ENCODE results near the gene SRP54. TPM values are rescaled to one million over a fixed set of nuclear protein-coding genes. Genes with fewer than 3 reads are reported as not detected.
A peak's percentile ranks its signal among the peaks of the same experiment; 100 is the strongest.

Gene SRP54
- total RNA-seq, 2 donors from 2014 or later = 58.3 to 80.3 TPM

DNA sequence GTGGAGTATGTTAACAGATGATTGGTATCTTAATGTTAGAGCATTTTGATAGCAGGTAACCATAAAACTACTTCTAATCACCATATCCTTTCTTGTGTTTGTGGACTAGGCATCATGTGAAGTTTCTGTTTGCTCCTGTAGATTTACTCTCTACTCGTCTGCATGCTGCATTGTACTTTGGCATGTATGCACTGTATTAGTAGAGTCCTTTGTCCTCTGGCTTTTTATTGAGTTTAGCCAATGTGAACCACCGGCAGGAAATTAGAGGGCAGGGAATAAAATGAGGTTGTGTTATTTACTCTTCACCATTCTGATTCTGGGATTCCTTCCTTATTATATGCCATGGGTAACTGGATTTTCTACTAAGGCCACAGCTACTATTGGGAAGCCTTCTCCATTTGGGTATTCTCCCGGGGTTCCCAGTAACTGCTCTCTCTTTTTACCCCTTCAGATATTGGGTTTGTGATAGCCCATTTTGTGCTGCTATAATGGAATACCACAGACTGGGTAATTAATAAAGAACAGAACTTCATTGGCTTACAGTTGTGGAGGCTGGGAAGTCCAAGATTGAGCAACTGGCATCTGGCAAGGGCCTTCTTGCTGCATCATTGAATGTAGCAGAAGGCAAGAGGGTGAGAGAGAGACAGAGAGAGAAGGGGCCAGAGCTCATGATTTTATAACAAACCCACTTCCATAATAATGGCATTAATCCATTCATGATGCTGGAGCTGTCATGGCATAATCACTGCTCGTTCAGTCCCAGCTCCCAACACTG, 85.6 kb downstream of the SRP54 start:
- no peak for TF ChIP-seq CTCF (conservative IDR thresholded peaks at IDR 0.05)
- H3K9me3 ChIP-seq (ENCODE audit: control insufficient read depth, low read length) = peaks cover 17% of the 10 kb centered on the region
- DNase-seq = no peak
- 91 to 100% methylated on average over 2 to 4 of the region's 4 CpGs for WGBS, 2 experiments (ENCODE audit: insufficient coverage in 1 of 2, insufficient read length in 1 of 2)
- no peak overlapping the region for H3K27ac ChIP-seq (ENCODE audit: low read depth, low read length)
- peaks cover 55% of the 10 kb centered on the region for H3K36me3 ChIP-seq (ENCODE audit: control insufficient read depth, insufficient read depth, low read length)
- Mint-ChIP-seq H3K9me3 (peaks cover 1% of the 10 kb centered on the region), H3K36me3 (ENCODE audit: low read depth) (peaks cover 63% of the 10 kb centered on the region), H3K27me3 (ENCODE audit: insufficient read depth) (no peaks in the 10 kb centered on the region), H3K4me3 (no peak overlapping the region), H3K27ac (no peak overlapping the region), H3K4me1 (no peaks in the 10 kb centered on the region)
- no peaks in the 10 kb centered on the region for H3K4me1 ChIP-seq (ENCODE audit: control insufficient read depth, insufficient read depth, low read length)
- H3K9ac ChIP-seq (ENCODE audit: extremely low read depth, low read length, poor library complexity, severe bottlenecking) = no peak overlapping the region
- no peaks in the 10 kb centered on the region for H3K27me3 ChIP-seq (ENCODE audit: control insufficient read depth, insufficient read depth, low read length, poor library complexity, severe bottlenecking)
- H3K4me3 ChIP-seq (ENCODE audit: low read length) = no peak overlapping the region

- H3K4me1 Mint-ChIP-seq = no peaks in the 10 kb centered on the region
- H3K4me1 ChIP-seq (ENCODE audit: control insufficient read depth, insufficient read depth, low read length) = no peaks in the 10 kb centered on the region
- H3K36me3 Mint-ChIP-seq (ENCODE audit: low read depth) = peaks cover 61% of the 10 kb centered on the region
- H3K4me3 ChIP-seq (ENCODE audit: low read length) = no peak overlapping the region
- no peaks in the 10 kb centered on the region for H3K27me3 Mint-ChIP-seq (ENCODE audit: insufficient read depth)
- WGBS, 2 experiments (ENCODE audit: insufficient coverage in 1 of 2, insufficient read length in 1 of 2) = 96 to 100% methylated on average over 1 to 3 of the region's 3 CpGs
- peaks cover 59% of the 10 kb centered on the region for H3K36me3 ChIP-seq (ENCODE audit: control insufficient read depth, insufficient read depth, low read length)
- no peak overlapping the region for H3K27ac ChIP-seq (ENCODE audit: low read depth, low read length)
- H3K4me3 Mint-ChIP-seq = no peak overlapping the region
- no peak for DNase-seq
- H3K9ac ChIP-seq (ENCODE audit: extremely low read depth, low read length, poor library complexity, severe bottlenecking) = no peak overlapping the region
- H3K9me3 ChIP-seq (ENCODE audit: control insufficient read depth, low read length) = peaks cover 23% of the 10 kb centered on the region
- H3K27ac Mint-ChIP-seq = peak overlapping the region; percentile 48
- no peak for TF ChIP-seq CTCF (conservative IDR thresholded peaks at IDR 0.05)
- H3K9me3 Mint-ChIP-seq = peaks cover 1% of the 10 kb centered on the region
- H3K27me3 ChIP-seq (ENCODE audit: control insufficient read depth, insufficient read depth, low read length, poor library complexity, severe bottlenecking) = no peaks in the 10 kb centered on the region
Observed at GRCh38 chr14:35072226-35072625, 89.4 kb downstream of the SRP54 start.

GRCh38 chr14:35073486-35073885, 90.7 kb downstream of the SRP54 start:
- Mint-ChIP-seq H3K9me3 (peaks cover 1% of the 10 kb centered on the region), H3K36me3 (ENCODE audit: low read depth) (peaks cover 56% of the 10 kb centered on the region), H3K4me1 (no peaks in the 10 kb centered on the region), H3K27me3 (ENCODE audit: insufficient read depth) (no peaks in the 10 kb centered on the region), H3K27ac (peak overlapping the region; percentile 17), H3K4me3 (no peak overlapping the region)
- WGBS, 2 experiments (ENCODE audit: insufficient coverage in 1 of 2, insufficient read length in 1 of 2) = 88 to 94% methylated on average over 1 of the region's 1 CpG
- H3K27me3 ChIP-seq (ENCODE audit: control insufficient read depth, insufficient read depth, low read length, poor library complexity, severe bottlenecking) = no peaks in the 10 kb centered on the region
- peaks cover 58% of the 10 kb centered on the region for H3K36me3 ChIP-seq (ENCODE audit: control insufficient read depth, insufficient read depth, low read length)
- no peak for DNase-seq
- H3K4me3 ChIP-seq (ENCODE audit: low read length) = no peak overlapping the region
- no peaks in the 10 kb centered on the region for H3K4me1 ChIP-seq (ENCODE audit: control insufficient read depth, insufficient read depth, low read length)
- H3K9me3 ChIP-seq (ENCODE audit: control insufficient read depth, low read length) = peaks cover 12% of the 10 kb centered on the region
- H3K27ac ChIP-seq (ENCODE audit: low read depth, low read length) = no peak overlapping the region
- no peak overlapping the region for H3K9ac ChIP-seq (ENCODE audit: extremely low read depth, low read length, poor library complexity, severe bottlenecking)
- no peak for TF ChIP-seq CTCF (conservative IDR thresholded peaks at IDR 0.05)
